ENCODE results near the gene RTRAF.

Gene RTRAF

DNA sequence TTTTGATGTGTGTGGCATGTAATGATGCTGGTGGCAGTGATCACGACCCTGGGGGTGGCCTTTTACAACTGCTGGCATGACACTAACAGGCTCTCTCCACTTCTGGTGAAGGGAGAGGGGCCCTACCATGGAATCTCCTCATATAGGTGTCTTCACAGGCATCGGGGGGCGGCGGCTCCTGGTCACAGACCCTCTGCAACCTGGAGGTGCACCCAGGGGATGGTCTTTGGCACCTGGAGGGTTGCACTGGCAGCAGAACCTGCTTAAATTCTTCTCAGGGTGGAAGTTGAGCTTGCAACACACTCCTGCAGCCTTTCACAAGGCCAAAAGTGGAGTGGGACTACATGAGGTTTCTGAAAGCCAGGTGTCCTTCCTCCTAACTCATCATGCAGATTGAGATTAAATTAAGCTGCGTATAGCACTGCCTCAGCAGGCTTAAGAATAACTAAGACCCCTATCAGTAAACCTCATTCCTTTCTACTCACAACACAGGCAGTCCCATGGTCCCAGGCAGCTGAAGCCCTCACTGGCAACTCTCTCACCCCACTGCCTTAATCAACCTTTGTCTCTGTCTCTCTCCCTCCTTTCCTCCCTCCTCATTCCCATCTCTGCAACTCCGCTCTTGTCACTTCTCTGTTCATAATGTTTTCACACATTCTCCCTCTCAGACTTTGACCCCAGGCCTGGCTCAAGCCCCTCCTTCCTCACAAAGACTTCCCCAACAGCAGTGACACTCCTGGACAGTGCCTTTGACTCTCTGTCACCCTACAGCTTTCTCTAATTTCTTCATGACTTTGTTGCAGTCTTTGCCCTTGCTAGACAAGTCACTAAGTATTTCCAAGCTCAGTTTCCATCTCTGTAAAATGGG lies 60.6 kb downstream of the RTRAF start:
- no peak for DNase-seq (ENCODE audit: low spot score)

DNA sequence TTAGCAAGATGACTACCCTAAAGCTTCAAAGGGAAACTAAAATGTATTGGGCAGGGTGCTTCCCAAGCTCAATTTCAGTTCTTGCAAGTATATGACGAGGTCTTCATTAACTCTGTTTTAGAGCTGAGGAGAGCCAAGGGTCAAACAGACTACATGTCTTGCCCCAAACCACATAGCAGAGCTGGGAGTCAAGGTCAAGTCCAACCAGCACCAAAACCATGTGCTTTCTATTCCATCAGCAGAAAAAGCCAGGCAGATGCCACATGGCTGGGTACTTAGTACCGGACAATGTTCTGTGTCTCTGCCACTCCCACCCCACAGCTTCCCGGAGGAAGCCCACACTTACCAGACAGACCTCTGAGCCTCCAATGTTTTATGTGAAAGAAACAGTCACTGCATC lies 61.9 kb downstream of the RTRAF start:
- no peak for DNase-seq (ENCODE audit: low spot score)

DNA sequence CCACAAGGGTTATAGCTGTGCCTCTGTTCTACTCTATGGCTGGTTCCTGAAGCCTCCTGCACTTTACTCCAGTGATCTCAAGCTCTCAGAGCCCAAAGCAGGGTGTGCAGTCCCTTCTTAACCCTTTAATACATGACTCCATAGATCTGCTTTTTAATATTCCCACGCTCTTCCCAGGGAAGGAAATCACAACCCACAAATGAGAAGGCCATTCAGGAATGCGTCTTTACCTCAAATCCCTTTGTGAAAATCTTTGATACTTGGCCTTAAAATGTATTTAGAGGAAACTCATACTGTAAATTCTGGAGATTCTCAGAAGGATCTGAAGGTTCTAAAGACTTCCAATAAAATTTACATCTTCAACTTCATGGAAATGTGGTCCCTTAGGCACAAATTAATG lies 62.5 kb downstream of the RTRAF start:
- DNase-seq (ENCODE audit: low spot score) = no peak

DNA sequence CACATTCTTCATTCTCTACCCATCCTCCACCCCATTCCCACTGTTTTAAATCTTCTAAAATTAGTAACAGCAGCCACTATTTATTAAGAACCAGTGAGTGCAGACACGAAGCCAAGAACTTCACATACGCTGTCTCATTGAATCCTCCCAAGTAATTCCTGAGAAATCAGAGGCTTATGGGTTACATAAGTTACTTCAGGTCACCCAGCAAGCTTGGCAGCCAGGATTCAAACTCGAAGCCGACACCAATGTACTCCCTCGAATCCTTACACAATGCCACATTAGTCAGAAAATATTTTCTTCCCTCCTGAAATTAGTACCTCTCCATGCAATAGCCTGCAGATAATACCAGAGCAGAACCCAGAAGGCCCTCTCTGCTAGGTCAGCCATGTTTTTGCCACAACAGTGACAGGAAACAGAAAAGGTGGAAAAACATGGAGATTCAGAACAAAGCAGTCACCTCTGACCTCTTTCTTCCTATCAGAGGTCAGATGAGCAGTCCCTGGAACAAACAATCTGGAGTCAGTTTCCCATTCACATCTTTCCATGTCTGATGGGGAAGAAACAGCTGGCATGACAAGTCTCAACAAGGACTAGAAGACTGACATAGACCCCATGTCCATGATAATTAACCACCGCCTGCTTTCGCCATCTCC lies 63.1 kb downstream of the RTRAF start:
- DNase-seq (ENCODE audit: low spot score) = no peak

DNA sequence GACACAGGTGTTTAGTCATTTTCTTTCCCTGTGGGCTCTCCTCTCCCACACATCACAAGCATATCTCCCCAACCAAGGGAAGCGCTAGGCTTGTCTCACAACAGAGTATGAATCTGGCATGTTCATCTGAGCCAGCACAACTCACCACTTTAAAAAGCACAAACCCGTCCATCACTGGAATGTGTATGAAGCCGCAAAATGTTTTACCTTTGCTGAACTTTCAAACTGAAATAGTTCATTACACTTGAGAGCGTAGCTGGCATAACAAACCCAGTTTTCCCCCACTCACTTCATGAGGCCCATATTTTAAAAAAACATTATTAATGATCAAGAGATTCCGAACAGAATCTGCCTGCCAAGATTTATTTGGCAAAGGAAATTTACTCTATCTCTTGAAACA lies 63.7 kb downstream of the RTRAF start:
- DNase-seq (ENCODE audit: low spot score) = no peak

DNA sequence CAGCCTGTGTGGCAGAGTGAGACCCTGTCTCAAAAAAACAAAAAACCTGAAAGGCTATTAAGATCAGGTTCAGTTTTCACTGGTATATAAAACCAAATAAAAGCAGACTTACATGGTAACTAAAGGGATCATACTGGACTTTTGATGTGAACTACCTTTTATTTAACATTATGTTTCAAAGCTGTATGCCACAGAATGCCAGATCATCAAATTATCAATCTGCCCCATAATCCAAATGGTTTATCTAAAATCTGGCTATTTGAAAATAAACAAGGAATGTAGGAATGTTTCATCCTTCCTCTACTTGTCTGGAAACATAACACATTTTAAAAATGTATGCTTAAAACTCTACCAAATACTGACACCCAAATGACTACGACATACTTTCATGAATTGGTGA lies 65.3 kb downstream of the RTRAF start:
- DNase-seq (ENCODE audit: low spot score) = no peak

DNA sequence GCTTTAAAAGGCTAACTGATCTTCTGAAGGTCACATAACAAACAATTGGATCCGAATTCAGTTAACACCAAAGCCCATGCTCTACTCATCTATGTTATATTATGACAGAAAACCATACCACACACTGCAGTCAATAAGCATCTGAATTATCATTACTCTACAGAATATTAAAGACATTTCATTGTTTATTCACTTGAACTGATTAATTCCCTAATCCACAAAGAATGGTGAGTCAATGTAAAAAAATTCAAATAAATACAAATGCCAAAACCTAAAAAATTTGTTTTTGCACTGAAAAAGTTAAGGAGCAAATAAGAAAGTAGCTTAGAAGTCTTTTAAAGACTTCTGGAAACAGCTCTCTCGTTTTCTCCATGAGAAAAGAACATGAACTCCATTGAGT lies 65.8 kb downstream of the RTRAF start:
- no peak for DNase-seq (ENCODE audit: low spot score)

DNA sequence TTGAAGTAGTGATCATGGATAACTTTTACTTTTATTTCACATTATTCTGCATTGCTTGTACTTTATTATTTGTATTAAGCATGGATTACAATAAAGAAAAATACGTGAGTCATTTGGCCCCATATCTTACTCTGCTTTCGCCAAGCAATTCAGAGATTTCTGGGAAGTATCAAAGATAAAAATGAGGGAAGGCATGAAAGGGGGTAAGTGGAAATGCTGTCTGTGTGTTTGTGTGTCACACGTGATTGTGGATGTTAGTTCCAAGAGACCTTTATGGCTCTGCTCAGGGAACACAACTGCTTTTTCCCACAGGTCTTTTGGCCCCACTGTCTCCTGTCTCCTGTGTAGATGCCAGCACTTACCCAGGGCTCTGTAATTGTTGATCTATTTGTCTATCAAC lies 69.0 kb downstream of the RTRAF start:
- DNase-seq (ENCODE audit: low spot score) = no peak

DNA sequence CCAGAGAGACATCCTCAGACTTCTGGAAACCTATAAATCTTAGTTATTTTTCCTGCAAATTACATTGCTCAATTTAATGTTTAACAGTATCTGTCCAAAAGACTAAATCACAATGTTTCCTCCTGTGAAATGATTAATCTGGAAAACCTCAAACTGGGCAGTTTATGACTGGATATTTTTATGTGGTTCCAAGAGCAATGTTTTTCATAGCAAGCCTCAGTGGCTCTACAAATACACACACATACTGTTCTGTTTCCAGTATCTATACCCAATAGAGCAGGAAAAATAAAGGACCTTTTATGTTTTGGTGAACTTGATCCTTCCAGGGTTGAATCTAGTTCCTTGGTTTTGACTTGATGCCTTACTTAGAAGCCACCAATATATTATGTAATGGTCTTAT lies 70.3 kb downstream of the RTRAF start:
- DNase-seq (ENCODE audit: low spot score) = no peak

DNA sequence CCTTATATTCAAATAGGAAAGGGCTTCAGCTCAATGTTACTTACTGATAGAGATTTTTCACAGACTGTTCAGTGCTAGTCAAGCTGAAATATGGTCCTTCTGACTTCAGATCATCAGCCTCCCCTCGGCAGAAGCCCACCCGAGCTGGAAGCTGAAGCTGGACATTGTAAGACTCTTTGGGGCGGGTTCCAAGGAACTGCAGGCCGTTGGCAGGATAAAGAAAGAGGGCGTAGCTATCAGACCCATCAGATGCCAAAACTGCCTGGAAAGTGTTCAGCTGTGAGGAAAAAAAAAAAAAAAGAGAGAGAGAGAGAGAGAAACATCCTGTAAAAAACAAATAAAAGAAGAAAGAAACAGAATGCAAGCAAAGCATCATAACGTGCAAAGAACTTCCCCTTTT lies 70.7 kb downstream of the RTRAF start:
- DNase-seq (ENCODE audit: low spot score) = no peak
